ENCODE results near the gene SEC22B.
"Not testable (repeated sequence)": the region's sequence is repeated elsewhere in the genome, so short reads cannot be mapped to it uniquely, and the experiment has no call there.

The SEC22B gene

DNA sequence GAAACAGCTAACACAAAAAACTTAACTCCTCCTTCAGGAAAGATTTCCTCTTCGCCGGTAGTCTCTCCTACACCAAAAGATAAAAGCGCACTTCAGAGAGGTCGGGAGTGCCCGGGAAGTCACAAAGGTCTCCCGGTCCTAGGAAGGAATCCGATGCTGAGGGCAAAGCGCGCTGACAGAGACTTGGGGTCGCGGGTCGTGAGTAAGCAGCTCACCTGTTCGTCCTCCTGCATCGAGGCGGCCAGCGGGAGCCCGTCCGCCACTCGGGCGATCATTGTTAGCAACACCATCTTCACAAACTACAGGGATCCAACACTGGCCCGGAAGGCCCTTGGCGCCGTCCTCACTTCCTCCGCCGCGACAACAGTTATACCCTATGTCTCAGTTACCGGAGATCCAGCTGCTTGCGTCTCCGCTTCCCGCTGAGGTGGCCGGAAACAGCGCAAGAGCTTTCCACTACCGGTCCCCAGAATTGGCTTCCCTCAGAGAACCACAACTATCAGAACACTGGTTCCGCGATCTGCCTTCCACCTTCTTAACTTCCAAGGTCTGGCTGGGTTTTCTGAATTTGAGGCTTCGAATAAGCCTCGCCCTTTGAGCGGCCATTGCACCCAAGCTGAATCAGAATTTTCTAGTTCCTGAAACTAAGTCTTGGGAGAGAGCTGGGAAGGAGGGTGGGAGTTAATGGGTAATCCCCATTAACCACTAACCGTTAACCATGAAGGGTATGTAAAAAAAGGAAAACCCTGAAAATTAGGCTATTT lies at the start of gene SEC22B:
Gene SEC22B (minus strand): TSS at position 429 of the 764 bp plus-strand sequence. CDS start 139 bp downstream, at position 290.
- DNase-seq (ENCODE audit: low read depth) = peak; percentile 74

DNA sequence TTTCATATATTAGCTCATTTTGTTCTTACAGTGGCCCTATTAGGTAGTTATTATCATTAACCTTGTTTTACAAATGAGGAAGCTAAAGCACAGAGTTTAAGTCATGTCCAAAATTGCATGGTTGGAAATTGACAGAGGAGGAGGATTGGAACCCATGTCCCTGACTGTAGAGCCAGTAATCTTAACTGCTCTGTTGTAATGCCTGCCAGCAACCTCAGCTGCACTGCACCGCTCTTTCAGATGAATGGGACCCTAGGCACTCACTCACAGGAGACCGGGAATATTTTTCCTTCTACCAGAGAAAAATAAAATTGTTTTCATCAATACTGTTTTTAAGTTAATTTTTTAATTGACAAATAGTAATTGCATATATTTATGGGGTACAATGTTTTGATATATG lies 41.6 kb upstream of the SEC22B start:
- DNase-seq (ENCODE audit: low read depth) = not testable (repeated sequence)

DNA sequence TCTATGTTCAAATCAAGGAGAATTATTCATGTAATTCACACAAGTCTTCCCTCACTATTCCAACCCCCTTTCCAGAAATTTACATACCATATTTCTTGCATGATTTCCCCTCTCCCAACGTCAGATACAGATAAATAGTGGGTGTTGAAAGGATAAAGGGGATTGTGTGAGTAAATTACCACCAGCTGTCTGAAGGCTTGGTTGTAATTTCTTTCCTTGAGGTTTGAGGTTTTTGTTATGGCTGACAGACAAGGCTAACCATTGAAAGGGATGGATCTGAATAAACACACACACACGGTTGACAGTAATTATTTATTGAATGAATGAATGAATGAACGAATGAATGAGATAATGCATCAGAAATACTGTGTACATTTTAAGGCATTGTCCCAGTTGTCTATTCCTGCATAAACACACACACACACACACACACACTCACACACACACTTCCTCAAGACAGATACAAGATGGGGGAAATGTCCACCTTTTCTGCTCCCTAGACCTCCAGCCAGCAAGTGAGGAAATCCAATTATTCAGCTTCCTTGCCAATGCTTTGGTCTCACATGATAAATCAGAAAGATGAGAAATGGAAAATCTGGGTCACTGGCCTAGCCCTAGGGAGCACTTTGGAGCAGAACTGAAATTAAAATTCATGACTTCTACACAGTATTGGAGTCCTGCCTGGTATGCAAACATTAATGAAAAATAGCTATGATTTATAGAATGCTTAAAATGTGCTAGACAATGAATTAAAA lies 41.0 kb upstream of the SEC22B start:
- not testable (repeated sequence) for DNase-seq (ENCODE audit: low read depth)

DNA sequence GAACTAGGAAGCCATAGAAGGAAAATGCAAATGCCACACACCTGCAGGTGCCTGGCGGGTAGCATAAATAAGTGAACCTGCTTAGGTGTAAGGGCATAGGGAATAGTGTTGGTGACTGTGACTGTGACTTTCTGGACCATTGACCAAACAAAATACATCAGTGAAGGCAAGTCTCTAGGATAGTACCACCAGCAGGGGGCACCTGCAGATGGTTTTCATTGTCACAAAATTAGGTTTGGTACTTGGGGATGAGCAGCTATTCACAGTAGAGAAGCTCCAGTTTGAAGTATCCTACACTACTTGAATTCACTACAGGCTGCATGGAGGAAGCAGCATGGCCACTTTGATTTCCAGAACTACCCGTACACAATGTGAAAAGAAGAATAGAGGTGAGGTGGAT lies 37.3 kb upstream of the SEC22B start:
- not testable (repeated sequence) for DNase-seq (ENCODE audit: low read depth)

DNA sequence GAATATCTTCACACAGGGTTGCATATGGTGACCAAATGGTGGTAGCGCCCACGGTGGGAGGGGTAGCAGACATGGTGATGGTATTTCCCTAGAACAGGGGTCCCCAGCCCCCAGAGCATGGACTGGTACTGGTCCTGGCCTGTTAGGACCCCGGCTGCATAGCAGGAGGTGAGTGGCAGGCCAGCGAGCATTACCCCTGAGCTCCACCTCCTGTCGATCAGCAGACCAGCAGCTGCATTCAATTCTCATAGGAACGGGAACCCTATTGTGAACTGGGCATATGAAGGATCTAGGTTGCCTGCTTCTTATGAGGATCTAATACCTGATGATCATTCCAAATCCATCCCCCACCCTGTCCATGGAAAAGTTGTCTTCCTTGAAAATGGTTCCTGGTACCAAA lies 34.4 kb upstream of the SEC22B start:
- not testable (repeated sequence) for DNase-seq (ENCODE audit: low read depth)

DNA sequence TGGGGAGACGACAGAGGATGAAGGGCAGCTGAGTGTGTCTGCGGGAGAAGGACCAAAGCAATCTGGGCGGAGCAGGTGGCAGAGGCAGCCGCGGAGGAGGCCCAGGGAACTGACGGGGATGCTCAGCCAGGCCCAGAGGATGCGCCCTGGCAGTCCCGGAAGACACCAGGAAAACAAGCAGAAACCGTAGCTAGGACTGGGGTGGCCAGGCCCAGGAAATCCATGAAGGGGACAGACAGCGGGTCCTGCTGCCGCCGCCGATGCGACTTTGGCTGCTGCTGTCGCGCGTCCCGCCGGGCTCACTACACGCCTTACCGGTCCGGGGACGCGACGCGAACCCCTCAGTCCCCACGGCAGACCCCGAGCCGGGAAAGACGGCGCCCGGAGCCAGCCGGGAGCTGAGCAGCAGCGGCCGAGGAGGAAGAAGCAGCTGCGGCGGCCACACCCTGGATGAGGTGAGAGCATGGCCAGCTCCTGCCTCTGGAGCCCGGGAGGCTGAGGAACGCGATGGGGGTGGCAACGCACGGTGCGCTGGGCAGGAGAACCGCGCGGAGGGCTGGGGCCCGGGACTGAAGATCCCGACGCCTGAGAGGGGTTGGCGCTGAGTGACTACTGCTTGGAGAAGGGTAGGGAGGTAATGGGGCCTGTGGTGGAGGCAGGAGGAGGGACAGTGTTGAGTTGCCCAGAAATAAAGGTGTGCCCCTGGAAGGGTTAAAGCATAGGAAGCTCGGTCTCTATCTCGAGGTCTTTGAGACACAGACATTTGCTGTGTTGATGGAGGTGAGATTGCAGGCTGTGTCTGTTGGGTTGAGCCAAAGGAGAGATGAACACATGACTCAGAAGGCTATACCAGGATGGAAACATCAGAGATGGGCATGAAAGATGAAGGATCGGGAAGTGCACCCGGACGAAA lies 20.8 kb upstream of the SEC22B start:
- DNase-seq (ENCODE audit: low read depth) = not testable (repeated sequence)

DNA sequence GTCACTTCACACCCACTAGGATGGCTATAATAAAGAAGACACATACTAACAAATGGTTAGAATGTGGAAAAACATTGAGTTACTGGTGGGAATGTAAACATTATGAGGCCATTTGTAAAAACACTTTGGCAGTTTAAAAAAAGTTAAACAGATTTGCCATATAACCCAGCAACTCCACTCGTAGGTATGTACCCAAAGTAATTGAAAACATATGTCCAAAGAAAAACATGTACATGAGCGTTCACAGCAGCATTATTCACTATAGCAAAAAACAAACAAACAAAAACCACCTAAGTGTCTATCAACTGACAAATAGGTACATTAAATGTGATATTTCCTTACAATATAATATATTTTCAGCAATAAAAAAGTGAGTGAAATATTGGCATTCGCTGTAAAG lies 12.3 kb upstream of the SEC22B start:
- DNase-seq (ENCODE audit: low read depth) = not testable (repeated sequence)

DNA sequence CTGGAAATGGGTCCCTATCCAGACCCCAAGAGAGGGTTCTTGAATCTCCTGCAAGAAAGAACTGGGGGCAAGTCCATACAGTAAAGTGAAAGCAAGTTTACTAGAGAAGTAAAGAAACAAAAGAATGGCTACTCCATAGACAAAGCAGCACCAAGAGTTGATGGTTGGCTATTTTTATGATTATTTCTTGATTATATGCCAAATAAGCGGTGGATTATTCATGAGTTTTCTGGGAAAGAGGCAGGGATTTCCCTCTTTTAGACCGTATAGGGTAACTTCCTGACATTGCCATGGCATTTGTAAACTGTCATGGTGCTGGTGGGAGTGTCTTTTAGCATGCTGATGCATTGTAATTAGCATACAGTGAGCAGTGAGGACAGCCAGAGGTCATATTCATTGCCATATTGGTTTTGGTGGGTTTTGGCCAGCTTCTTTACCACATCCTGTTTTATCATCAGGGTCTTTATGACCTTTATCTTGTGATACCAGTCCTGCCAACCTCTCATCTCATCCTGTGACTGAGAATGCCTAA lies 5.9 kb upstream of the SEC22B start:
- not testable (repeated sequence) for DNase-seq (ENCODE audit: low read depth)

DNA sequence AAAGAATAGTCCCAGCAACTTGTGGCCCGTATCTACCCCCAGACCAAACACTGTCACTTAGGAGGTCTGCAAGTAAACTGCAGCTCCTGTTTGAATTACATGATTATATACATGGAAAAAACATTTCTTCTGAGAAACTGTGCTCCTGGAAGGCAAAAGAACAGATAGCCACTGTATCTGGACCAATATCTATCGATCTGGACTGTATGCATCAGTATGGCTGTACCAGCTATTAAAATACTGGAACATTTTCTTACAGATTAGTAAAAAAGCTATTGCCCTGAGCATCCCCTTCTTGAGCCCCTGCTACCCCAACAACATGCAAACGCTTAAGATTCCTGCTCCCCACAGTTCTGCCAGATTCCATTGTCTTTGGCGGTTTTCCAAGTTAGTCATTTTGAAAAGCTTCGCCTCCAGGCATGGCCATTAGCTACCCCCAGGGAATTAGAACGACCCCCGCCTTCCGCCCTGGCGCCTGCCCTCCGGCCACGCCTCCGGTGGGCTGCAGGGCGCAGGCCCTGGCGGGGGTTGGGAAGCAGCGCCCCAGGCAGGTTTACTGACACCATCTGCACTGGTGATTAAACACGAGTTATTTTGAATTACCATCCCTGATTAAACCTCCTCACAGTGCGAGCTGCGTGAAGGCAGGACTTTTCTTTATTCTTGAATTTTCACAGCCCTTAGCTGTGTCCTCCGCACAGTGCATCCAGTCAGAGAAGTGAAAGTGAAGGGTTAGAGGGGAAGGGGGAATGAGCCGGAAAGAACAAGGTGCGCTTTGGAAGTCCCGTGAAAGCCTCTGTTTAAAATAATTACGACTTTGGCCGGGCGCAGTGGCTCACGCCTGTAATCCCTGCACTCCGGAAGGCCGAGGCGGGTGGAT lies 3.7 kb upstream of the SEC22B start:
- not testable (repeated sequence) for DNase-seq (ENCODE audit: low read depth)

DNA sequence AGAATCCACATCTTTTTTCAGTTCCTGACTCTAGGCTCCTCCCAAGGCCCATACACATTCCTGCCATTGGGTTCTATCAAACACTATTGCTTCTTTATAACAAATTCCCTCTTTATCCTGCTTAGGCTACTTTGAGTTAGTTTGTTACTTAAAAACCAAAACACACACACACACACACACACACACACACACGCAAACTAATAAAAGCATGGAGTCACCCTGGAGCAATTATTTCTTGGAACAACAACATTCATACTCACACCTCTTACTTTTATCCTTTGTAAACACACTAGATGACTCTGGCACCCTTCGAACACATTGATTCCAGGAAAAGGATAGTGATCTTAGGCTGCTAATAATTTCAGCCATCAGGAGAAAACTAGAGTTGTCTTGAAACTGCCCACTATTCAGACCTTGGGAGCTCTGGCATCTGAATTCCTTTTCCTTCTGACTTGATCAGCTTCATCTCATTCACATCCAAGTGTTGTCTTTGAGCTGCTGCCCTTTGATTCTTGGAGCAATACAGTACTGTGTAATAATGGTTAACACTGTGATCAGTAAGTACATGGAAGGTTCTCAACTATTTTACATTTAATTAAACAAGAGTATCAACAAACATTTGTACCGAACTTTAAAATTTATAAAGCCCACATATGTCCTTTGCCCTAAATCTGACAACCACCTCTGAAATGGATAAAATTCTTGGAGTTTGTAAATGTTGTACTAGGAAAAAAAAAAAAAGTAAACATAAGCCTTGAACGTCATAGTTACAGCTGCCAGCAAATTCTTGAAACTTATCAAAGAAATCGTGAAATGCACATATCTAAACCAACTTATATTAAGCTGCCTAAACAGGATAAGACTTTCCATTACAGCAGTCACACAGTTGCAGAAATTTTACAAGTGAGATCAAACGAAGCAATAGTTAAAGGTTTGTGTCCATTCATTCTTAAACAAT lies 2.8 kb upstream of the SEC22B start:
- no peak for DNase-seq (ENCODE audit: low read depth)

DNA sequence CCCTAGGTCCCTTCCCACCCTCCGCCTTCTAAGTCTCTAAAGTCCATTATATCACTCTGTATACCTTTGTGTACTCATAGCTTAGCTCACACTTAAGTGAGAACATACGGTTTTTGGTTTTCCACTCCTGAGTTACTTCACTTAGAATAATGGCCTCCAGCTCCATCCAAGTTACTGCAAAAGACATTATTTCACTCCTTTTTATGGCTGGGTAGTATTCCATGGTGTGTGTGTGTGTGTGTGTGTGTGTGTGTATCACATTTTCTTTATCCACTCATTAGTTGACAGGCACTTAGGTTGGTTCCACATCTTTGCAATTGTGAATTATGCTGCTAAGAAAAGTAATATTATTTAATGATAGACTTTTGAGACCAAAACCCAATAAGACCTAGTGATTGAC lies 1.7 kb upstream of the SEC22B start:
- not testable (repeated sequence) for DNase-seq (ENCODE audit: low read depth)

DNA sequence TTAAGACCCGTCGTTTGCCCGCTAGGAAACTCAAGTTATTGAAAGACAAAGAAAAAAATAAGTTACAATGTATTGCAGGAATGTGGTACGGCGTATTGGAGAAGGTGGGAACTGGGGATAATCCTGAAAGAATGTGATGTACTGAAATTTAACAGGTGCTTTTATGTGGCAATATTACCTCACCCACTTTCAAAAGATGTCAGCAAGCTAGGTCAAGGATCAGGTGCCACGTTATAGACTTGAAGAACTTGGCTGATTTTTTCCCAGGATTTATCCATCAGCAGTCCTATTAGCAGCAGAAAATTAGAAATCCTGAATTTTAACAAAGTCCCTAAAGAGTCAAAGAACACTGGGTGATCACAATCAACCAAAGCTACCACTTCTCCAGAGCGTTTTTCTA lies 632 bp downstream of the SEC22B start:
- not testable (repeated sequence) for DNase-seq (ENCODE audit: low read depth)

DNA sequence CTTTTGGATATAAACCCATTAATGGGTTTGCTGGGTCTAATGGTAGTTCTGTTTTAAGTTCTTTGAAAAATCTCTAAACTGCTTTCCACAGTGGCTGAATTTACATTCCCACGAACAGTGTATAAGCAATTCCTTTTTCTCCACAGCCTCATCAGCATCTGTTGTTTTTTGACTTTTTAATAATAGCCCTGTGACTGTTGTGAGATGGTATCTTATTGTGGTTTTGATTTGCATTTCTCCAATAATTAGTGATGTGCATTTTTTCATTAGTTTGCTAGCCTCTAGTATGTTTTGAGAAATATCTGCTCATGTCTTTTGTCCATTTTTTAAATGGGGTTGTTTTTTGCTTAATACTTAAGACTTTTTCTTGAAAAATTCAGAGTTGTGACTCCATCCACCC lies 11.6 kb downstream of the SEC22B start:
- not testable (repeated sequence) for DNase-seq (ENCODE audit: low read depth)

DNA sequence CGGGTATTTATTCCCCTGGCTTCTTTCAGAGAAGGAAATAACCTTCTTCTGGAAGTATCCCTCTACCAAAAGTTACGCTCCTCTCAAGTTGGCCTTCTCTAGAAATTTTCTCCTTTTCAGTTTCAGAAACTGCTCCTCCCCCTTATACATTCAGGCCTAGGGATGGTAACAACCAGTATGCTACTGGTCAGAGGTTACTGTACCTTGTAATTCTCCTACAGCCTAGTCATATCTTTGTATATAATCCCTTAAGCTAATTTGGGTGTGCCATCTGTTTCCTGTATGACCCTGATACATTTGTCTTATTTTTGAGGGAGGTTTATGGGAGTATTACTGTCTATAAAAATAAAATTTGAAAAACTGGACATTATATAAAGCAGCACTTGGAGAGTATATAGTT lies 14.3 kb downstream of the SEC22B start:
- DNase-seq (ENCODE audit: low read depth) = not testable (repeated sequence)

DNA sequence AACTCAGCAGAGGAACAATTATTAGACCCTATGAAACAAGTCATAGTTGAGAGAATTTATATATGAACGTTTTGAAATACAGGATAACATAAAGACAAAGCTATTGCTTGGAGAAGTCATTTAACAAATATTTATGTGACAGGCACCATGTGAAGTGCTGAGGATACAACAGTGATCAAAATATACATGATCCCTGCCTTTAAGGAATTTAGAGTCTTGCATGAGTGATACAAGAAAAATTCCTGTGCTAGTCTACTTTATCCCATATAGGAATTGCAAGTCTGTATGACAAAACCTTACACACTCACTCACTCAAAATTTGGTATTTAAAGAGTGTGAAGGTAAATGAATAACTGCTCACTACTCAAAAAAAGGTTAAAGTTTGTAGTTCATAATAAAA lies 17.8 kb downstream of the SEC22B start:
- not testable (repeated sequence) for DNase-seq (ENCODE audit: low read depth)

DNA sequence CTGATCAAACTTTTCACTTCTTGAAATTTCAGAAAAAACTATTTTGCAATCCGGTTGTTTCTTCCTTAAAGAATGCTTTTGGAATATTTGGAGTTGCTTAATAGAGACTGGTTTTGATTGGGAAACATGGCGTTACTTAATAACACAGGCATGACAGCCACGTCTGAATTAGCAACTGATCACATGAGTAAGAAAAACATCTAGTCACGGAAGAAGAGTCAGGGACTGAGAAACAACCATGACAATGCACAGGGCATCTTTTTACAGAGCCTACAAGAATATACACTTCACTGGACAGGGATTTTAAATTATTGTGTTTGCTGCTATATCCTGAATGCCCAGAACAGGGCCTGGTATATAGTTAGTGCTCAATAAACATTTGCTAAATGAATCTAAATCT lies 18.2 kb downstream of the SEC22B start:
- not testable (repeated sequence) for DNase-seq (ENCODE audit: low read depth)

DNA sequence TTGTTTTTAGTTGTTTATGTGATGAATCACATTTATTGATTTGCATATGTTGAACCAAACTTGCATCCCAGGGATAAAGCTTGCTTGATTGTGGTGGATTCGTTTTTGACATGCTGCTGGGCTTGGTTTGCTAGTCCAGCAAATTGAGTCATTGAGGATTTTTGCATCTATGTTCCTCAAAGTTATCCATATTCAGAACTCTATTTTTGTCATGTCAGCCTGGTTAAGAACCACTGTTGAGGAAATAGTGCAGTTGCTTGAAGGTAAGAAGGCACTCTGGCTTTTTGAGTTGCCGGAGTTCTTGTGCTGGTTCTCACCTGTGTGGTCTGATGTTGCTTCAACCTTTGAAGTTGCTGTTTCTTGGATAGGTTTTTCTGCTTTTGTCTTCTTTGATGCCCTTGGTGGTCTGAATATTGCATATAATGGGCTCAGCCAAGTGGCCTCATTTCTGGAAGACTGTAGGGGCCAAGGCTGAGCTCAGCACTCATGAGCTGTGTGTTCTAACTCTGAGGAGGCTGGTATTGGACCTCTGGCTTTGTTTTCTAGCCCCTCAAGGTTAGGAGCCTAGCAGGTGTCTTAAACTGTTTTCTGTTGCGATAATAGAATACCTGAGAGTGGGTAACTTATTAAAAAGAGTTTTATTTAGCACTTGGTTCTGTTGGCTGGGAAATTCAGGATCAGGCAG lies 26.0 kb downstream of the SEC22B start:
- not testable (repeated sequence) for DNase-seq (ENCODE audit: low read depth)

DNA sequence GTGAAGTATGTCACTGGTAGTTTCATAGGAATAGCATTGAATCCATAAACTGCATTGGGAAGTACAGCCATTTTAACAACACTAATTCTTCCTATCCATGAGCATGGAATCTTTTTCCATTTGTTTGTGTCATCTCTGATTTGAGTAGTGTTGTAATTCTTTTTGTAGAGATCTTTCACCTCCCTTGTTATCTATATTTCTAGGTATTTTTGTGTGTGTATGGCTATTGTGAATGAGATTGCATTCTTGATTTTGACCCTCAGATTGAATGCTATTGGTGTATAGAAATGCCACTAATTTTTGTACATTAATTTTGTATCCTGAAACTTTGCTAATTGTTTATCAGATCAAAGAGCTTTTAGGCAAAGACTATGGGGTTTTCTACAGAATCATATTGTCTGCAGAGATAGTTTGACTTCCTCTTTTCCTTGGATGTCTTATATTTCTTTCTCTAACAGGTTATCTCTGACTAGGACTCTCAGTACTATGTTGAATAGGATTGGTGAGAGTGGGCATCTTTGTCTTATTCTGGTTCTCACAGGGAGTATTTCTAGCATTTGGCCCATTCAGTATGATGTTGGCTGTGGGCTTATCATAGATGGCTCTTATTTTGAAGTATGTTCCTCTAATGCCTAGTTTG lies 26.8 kb downstream of the SEC22B start:
- not testable (repeated sequence) for DNase-seq (ENCODE audit: low read depth)

DNA sequence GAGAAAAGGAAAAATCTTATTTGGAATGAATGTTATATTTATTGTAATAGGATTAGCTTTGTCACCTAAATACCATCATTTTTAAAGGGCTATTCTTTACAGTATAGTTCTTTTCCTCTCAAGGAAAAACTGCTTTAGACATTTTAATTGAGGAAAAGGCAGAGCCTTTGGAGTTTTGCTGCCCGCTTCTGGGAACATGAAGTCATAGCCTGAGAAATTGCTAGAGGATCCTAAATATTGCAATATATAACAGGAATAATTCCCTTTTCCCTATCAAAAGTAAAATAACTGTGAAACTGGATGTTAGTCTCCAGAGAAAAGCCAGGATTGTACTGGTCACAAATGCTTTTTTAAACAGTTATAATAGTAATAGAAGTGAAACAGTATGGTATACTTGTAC lies 30.5 kb downstream of the SEC22B start:
- DNase-seq (ENCODE audit: low read depth) = not testable (repeated sequence)

Measured in stimulated activated CD8-positive, alpha-beta memory T cell treated with anti-CD3 and anti-CD28 coated beads, Interleukin-12 subunit alpha, Interleukin-12 subunit beta, amount 100 ng/mL, for 4 hours (primary cell).